Neuronal stem cell (in vitro differentiated cells): Measurements from ENCODE around the gene FAM241B.

ENCODE experiments used
- DNase-seq: peaks from one replicate; pipeline ENCODE4 v3.0.0-alpha.2; 2013; ENCODE audit warnings: low spot score
- H2AFZ ChIP-seq: one replicate; pipeline ENCODE4 v1.6.1; 2013; ENCODE audit warnings: mild to moderate bottlenecking, low read length, inconsistent platforms
- H2AK5ac ChIP-seq: 2 replicates; pipeline ENCODE4 v1.6.1; 2013; ENCODE audit warnings: low read depth, mild to moderate bottlenecking, inconsistent platforms, low read length, moderate library complexity, mixed read lengths
- H2BK120ac ChIP-seq: 2 replicates; pipeline ENCODE4 v1.6.1; 2013; ENCODE audit warnings: low read depth, mild to moderate bottlenecking, inconsistent platforms, low read length, moderate library complexity, mixed read lengths
- H2BK12ac ChIP-seq: one replicate; pipeline ENCODE4 v1.6.1; 2013; ENCODE audit warnings: low read length, inconsistent platforms
- H2BK15ac ChIP-seq: 2 replicates; pipeline ENCODE4 v1.6.1; 2013; ENCODE audit warnings: mild to moderate bottlenecking, low read length, inconsistent platforms, mixed read lengths
- H2BK5ac ChIP-seq: one replicate; pipeline ENCODE4 v1.6.1; 2013; ENCODE audit warnings: inconsistent platforms, mild to moderate bottlenecking, low read length, moderate library complexity
- H3K14ac ChIP-seq: one replicate; pipeline ENCODE4 v1.6.1; 2013; ENCODE audit warnings: low read length, inconsistent platforms
- H3K18ac ChIP-seq: 2 replicates; pipeline ENCODE4 v1.6.1; 2013; ENCODE audit warnings: low read length, inconsistent platforms
- H3K23ac ChIP-seq: 2 replicates; pipeline ENCODE4 v1.6.1; 2013; ENCODE audit warnings: low read depth, mild to moderate bottlenecking, mixed read lengths, low read length, inconsistent platforms; ENCODE audit not compliant: poor library complexity
- H3K27ac ChIP-seq: replicated peaks from 3 replicates; pipeline ENCODE4 v1.5.1; 2013; ENCODE audit warnings: low read length, inconsistent platforms
- H3K27me3 ChIP-seq, 3 experiments: 2 replicates each; pipeline ENCODE4 v1.6.1; 2013; ENCODE audit warnings: low read length in 3 of 3, mild to moderate bottlenecking in 2 of 3, inconsistent platforms in 1 of 3, low read depth in 1 of 3, mixed read lengths in 1 of 3, moderate library complexity in 1 of 3; ENCODE audit not compliant: control insufficient read depth in 3 of 3, insufficient read depth in 3 of 3
- H3K36me3 ChIP-seq, 2 donors: replicated peaks in 1 of 2; 2 replicates each; pipeline ENCODE4 v1.6.1; 2013; ENCODE audit warnings: low read length in 2 of 2; ENCODE audit not compliant: control insufficient read depth in 2 of 2, insufficient read depth in 2 of 2
- H3K4ac ChIP-seq: 2 replicates; pipeline ENCODE4 v1.6.1; 2013; ENCODE audit warnings: inconsistent platforms, mild to moderate bottlenecking, low read length, moderate library complexity
- H3K4me1 ChIP-seq, 2 donors: 1 replicate in 1 of 2; 2 replicates in 1 of 2; pipeline ENCODE4 v1.6.1; 2013; ENCODE audit warnings: low read length in 2 of 2, low read depth in 1 of 2; ENCODE audit not compliant: control insufficient read depth in 2 of 2, insufficient read depth in 1 of 2
- H3K4me2 ChIP-seq: one replicate; pipeline ENCODE4 v1.6.1; 2013; ENCODE audit warnings: mild to moderate bottlenecking, low read length, inconsistent platforms; ENCODE audit not compliant: insufficient read depth, poor library complexity, severe bottlenecking
- H3K4me3 ChIP-seq, 2 donors: 2 replicates each; pipeline ENCODE4 v1.5.1; 2013; ENCODE audit warnings: low read length in 2 of 2, mild to moderate bottlenecking in 2 of 2, inconsistent platforms in 1 of 2, moderate library complexity in 1 of 2
- H3K79me1 ChIP-seq: one replicate; pipeline ENCODE4 v1.6.1; 2013; ENCODE audit warnings: low read depth, mild to moderate bottlenecking, inconsistent platforms, low read length, moderate library complexity
- H3K9ac ChIP-seq: one replicate; pipeline ENCODE4 v1.6.1; 2013; ENCODE audit warnings: mild to moderate bottlenecking, low read depth, low read length, inconsistent platforms; ENCODE audit not compliant: poor library complexity
- H3K9me3 ChIP-seq, 2 donors: replicated peaks in 1 of 2; 2 replicates each; pipeline versions ENCODE3 to v1.6.1; 2013; ENCODE audit warnings: low read length in 2 of 2, mild to moderate bottlenecking in 2 of 2, inconsistent platforms in 1 of 2, low read depth in 1 of 2, mixed read lengths in 1 of 2, moderate library complexity in 1 of 2; ENCODE audit not compliant: control insufficient read depth in 2 of 2, insufficient read depth in 1 of 2
- H4K8ac ChIP-seq: one replicate; pipeline ENCODE4 v1.6.1; 2013; ENCODE audit warnings: low read depth, mild to moderate bottlenecking, inconsistent platforms, low read length, moderate library complexity
- H4K91ac ChIP-seq: one replicate; pipeline ENCODE4 v1.6.1; 2013; ENCODE audit warnings: low read length, low read depth, mild to moderate bottlenecking, inconsistent platforms; ENCODE audit not compliant: poor library complexity
- WGBS, 2 donors: extraction: QIAGEN DNeasy Blood & Tissue Kit; methylation state at CpG; one replicate each; pipeline ENCODE4 v1.1.7; 2013; ENCODE audit warnings: missing lambda C conversion rate in 2 of 2, mixed read lengths in 1 of 2; ENCODE audit not compliant: insufficient read length in 2 of 2, insufficient replicate concordance in 1 of 2; ENCODE audit errors: extremely low coverage in 2 of 2; 5-methylcytosine and 5-hydroxymethylcytosine counted together

FAM241B gene

GRCh38 chr10:69659241-69660038 lies 29.4 kb downstream of the FAM241B start:
- no peak overlapping the region for H2BK5ac ChIP-seq
- H3K27me3 ChIP-seq: peaks cover 0 to 30% (median 0%) of the 10 kb centered on the region in 3 experiments
- no peak for DNase-seq
- peak overlapping the region; percentile 2 for H3K18ac ChIP-seq
- H3K79me1 ChIP-seq: no peaks in the 10 kb centered on the region
- WGBS, 2 donors: no CpG with 5 or more reads among the region's 13 CpGs
- no peaks in the 10 kb centered on the region for H3K9me3 ChIP-seq
- H3K9ac ChIP-seq: no peak overlapping the region
- H3K36me3 ChIP-seq: no peaks in the 10 kb centered on the region
- H4K91ac ChIP-seq: no peak overlapping the region
- H2AK5ac ChIP-seq: peak overlapping the region; percentile 47
- H4K8ac ChIP-seq: no peak overlapping the region
- peak overlapping the region; percentile 24 for H2BK120ac ChIP-seq
- H3K27ac ChIP-seq: no peak overlapping the region
- no peak overlapping the region for H3K4ac ChIP-seq
- H3K4me2 ChIP-seq: no peak overlapping the region
- H3K23ac ChIP-seq: no peak overlapping the region
- no peak overlapping the region for H3K14ac ChIP-seq
- no peak overlapping the region for H2BK15ac ChIP-seq
- H2AFZ ChIP-seq: no peak overlapping the region
- H3K4me3 ChIP-seq: no peak overlapping the region
- H3K4me1 ChIP-seq: peaks cover 4 to 16% of the 10 kb centered on the region in 2 donors
- H2BK12ac ChIP-seq: no peak overlapping the region

GRCh38 chr10:69660296-69660695 lies 30.2 kb downstream of the FAM241B start:
- H4K8ac ChIP-seq: no peak overlapping the region
- WGBS, 2 donors: no CpG with 5 or more reads among the region's 6 CpGs
- H3K4ac ChIP-seq: no peak overlapping the region
- no peak overlapping the region for H2BK120ac ChIP-seq
- no peaks in the 10 kb centered on the region for H3K79me1 ChIP-seq
- no peak overlapping the region for H3K23ac ChIP-seq
- H2BK15ac ChIP-seq: no peak overlapping the region
- H2AFZ ChIP-seq: no peak overlapping the region
- H2BK5ac ChIP-seq: no peak overlapping the region
- no peaks in the 10 kb centered on the region for H3K9me3 ChIP-seq
- no peak for DNase-seq
- no peak overlapping the region for H3K27ac ChIP-seq
- no peak overlapping the region for H3K4me3 ChIP-seq
- no peak overlapping the region for H4K91ac ChIP-seq
- peaks cover 0 to 31% (median 0%) of the 10 kb centered on the region in 3 experiments for H3K27me3 ChIP-seq
- peaks cover 4 to 16% of the 10 kb centered on the region in 2 donors for H3K4me1 ChIP-seq
- H3K18ac ChIP-seq: peak overlapping the region; percentile 35
- no peak overlapping the region for H2AK5ac ChIP-seq
- H3K36me3 ChIP-seq: no peaks in the 10 kb centered on the region
- no peak overlapping the region for H3K9ac ChIP-seq
- no peak overlapping the region for H3K14ac ChIP-seq
- H3K4me2 ChIP-seq: no peak overlapping the region
- H2BK12ac ChIP-seq: no peak overlapping the region

GRCh38 chr10:69661414-69662172 lies 31.5 kb downstream of the FAM241B start:
- Histone ChIP-seq H3K23ac (no peak overlapping the region), H3K4ac (no peak overlapping the region), H3K4me3 (no peak overlapping the region), H3K79me1 (no peaks in the 10 kb centered on the region), H2BK12ac (no peak overlapping the region), H3K27me3 (peaks cover 0 to 34% (median 0%) of the 10 kb centered on the region in 3 experiments), H4K8ac (no peak overlapping the region), H4K91ac (no peak overlapping the region), H3K9ac (no peak overlapping the region), H3K4me1 (peaks cover 0 to 6% of the 10 kb centered on the region in 2 donors), H3K9me3 (no peaks in the 10 kb centered on the region), H3K27ac (no peak overlapping the region), H2AFZ (no peak overlapping the region), H2BK5ac (no peak overlapping the region), H2BK15ac (no peak overlapping the region), H3K4me2 (no peak overlapping the region), H3K18ac (no peak overlapping the region), H3K14ac (no peak overlapping the region), H3K36me3 (no peaks in the 10 kb centered on the region), H2AK5ac (no peak overlapping the region), H2BK120ac (no peak overlapping the region)
- DNase-seq: no peak
- WGBS, 2 donors: no CpG with 5 or more reads among the region's 4 CpGs
